Fibroblast of skin of left quadriceps (primary cell): ENCODE results near the gene STX3.

Experiments
- DNase-seq, 2 experiments: peaks; one replicate each; pipeline ENCODE4 v3.0.0-alpha.2; 2013; ENCODE audit warnings: low read depth in 2 of 2

STX3 gene

GRCh38 chr11:59754859-59755700, at the start of gene STX3:
Gene STX3 (plus strand): TSS chr11:59755376. CDS start chr11:59755606, 230 bp downstream.
- DNase-seq: no peak

- peak; percentile 23 to 44 for DNase-seq
These were observed 48.5 kb upstream of the STX3 start for GRCh38 chr11:59706518-59707285.

- no peak for DNase-seq
These were observed 47.8 kb upstream of the STX3 start for GRCh38 chr11:59707371-59707770.

GRCh38 chr11:59708537-59708936, 46.6 kb upstream of the STX3 start:
- DNase-seq: no peak

GRCh38 chr11:59710136-59710847, 44.9 kb upstream of the STX3 start:
- no peak for DNase-seq

GRCh38 chr11:59713745-59714144, 41.4 kb upstream of the STX3 start, which contains the start of gene OR10V1:
Gene OR10V1 (minus strand): TSS chr11:59713845. CDS start chr11:59713845, 0 bp downstream.
- no peak for DNase-seq

GRCh38 chr11:59716051-59716450, 39.1 kb upstream of the STX3 start:
- no peak for DNase-seq

- no peak for DNase-seq
These were observed 35.6 kb upstream of the STX3 start for GRCh38 chr11:59719556-59719955.

- DNase-seq: no peak
These were observed 31.1 kb upstream of the STX3 start for GRCh38 chr11:59724066-59724465.

- DNase-seq: no peak
These were observed 27.8 kb upstream of the STX3 start for GRCh38 chr11:59727426-59727825.

- DNase-seq: no peak
These were observed 27.0 kb upstream of the STX3 start for GRCh38 chr11:59728154-59728553.

GRCh38 chr11:59728913-59729312, 26.3 kb upstream of the STX3 start:
- DNase-seq: no peak

- DNase-seq: no peak
These were observed 25.3 kb upstream of the STX3 start for GRCh38 chr11:59729834-59730233.

GRCh38 chr11:59730896-59731565, 24.1 kb upstream of the STX3 start:
- no peak for DNase-seq

GRCh38 chr11:59746111-59746510, 9.1 kb upstream of the STX3 start:
- DNase-seq: no peak

- peak; percentile 42 to 44 for DNase-seq
These were observed 1.3 kb upstream of the STX3 start for GRCh38 chr11:59753650-59754493.

GRCh38 chr11:59754494-59754858, 700 bp upstream of the STX3 start:
- DNase-seq: no peak

GRCh38 chr11:59755701-59756557, 753 bp downstream of the STX3 start:
- DNase-seq: no peak

- DNase-seq: no peak
These were observed 1.3 kb downstream of the STX3 start for GRCh38 chr11:59756558-59756840.

GRCh38 chr11:59756845-59757244, 1.7 kb downstream of the STX3 start:
- no peak for DNase-seq
